GM19467 (cell line): ENCODE data around the gene FOXN3.

Experiments used
- ATAC-seq: cut with Tn5 transposase; IDR thresholded peaks from one replicate; pipeline ENCODE4 v1.9.1; 2021; ENCODE audit warnings: mild to moderate bottlenecking, moderate library complexity; ENCODE audit not compliant: unreplicated experiment

Gene FOXN3, protein sequence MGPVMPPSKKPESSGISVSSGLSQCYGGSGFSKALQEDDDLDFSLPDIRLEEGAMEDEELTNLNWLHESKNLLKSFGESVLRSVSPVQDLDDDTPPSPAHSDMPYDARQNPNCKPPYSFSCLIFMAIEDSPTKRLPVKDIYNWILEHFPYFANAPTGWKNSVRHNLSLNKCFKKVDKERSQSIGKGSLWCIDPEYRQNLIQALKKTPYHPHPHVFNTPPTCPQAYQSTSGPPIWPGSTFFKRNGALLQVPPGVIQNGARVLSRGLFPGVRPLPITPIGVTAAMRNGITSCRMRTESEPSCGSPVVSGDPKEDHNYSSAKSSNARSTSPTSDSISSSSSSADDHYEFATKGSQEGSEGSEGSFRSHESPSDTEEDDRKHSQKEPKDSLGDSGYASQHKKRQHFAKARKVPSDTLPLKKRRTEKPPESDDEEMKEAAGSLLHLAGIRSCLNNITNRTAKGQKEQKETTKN

DNA sequence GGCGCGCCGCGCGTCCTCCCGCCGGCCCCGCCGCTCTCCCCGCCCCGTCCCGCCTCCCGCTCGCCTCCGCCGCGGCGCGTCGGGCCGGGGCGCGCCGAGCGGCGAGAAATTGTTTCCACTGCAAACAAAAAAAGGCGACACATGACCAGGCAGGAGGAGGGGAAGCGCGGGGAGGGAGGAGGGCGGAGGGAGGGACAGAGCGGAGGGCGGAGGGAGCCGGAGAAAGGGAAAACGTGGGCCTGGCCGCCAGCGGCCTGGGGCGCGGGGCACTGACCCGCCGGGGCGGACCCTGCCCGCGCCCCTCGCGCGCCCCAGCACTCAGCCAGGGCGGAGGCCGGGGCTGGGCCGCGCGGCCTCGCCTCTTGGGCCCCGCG lies at the start of gene FOXN3:
Gene FOXN3 (minus strand): TSS at position 143 of the 374 bp plus-strand sequence. CDS start 4,757 bp downstream, outside the sequence.
- peak; percentile 47 for ATAC-seq

DNA sequence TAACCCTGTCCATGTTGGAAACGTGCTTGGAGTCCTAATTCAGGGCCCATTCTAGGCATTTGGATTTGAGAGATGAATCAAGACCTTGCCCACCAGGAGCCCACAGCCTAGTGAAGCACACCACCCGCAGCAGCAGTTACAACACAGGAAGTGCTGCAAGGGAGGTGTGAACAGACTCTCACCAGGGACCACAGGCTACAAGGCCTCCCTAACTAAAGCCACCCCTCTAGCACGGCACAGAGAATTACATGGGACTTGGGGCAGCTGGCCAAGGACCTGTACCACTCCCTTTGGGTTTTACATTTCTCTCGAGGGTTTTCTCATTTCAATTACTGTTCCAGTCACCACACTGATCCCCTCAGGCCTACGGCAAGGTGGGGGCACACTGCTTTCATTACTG lies 49.5 kb upstream of the FOXN3 start:
- ATAC-seq: peak; percentile 74

DNA sequence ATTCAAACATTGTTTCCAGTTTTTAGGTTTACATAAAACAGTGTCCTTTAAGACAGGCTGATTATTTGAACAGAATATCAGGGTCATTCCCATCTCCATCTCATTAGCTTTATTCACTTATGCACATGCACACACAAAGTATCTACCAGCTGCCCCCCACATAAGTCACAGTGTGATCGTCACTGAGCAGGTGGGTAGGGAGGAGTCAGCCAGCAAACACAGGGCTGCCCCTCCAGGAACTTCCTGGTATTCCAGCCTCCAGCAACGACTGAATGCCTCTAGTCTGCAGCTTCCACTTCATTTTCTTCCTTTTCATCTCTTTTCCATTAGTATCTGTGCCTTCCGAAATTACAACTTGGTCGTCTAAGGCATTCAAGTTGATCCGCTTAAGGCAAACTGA lies 48.8 kb upstream of the FOXN3 start:
- no peak for ATAC-seq

DNA sequence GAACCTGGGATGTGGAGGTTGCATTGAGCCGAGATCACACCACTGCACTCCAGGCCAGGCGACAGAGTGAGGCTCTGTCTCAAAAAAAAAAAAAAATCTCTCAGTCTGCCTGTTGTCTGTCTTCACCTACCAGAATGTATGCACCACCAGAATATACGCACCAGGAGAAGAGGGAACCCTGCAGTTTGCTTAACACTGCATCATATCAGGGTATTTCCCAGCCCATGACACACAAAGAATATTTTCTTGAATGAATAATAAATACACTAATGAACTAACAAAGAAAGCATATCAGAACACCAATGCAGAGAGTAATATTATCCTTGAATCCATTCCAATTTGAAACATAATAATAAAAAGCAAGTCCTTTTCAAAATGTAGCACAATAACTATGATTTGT lies 44.2 kb upstream of the FOXN3 start:
- ATAC-seq: no peak

DNA sequence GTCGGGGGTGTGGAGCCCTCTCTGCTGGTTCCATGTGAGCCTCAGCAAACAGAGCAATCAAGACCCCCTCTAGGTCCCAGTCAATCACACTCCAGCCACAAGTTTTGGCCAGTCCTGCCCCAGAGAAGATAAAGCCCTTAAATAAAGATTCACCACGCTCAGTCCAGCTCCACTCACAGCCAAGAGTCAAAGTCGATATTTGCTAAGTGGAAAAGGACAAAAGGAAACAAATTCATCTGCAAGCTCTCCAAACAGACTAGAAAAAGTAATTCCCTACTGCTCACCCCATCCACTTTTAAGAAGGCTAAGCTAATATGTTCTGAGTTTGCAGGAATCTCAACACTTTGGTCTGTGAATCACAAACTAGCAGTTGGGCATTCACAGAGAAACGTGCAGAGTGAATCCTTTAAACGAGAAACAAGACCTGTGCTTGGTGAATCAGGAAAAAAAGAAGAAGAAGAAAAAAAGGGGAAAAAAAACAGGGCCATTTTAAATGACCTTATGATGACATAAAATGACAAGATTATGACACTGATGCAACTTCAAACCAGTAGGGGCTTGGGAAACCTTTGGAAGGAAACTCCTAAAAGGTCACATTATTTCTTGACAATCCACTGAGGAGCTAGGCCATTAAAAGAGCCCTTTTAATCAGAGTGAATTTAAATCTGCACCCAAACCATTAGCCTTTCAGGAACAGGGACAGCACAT lies 41.8 kb upstream of the FOXN3 start:
- no peak for ATAC-seq

DNA sequence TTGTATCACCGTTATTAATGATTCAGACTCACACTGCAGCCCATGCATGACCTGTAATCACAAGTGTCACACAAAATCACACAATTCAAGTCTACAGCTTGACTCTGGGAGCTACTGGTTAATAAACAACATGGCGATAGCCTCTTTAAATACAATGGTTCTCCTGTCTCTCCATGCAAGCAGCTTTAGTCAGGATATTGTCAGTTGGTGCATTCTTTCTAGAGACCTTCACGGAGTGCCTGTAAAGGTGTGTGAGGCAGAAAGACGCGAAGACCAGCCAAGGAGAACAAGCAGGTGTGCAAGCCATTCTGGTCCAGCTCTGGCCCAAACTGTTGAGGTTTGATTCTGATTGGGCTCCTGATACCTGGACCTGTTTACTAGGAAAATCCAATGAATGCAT lies 40.0 kb upstream of the FOXN3 start:
- ATAC-seq: no peak

DNA sequence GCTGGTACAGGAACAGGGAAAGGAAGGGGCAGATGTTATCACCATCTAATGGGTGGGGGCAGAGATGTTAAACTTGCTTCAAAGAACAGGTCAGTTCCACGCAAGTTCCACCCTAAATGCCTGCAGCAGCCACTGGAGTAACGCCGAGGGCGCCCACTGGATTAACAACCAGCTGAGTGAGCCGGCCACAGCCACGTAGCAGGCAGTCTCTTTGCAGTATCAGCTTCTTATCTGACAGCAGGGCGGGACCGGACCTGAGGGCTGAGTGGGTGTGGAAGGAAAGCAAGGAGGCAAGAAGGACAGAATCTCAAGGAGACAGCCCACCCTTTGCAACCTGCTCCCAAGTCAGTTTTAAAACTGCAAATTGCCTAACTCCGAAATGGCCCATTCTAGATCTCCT lies 38.4 kb upstream of the FOXN3 start:
- ATAC-seq: no peak

DNA sequence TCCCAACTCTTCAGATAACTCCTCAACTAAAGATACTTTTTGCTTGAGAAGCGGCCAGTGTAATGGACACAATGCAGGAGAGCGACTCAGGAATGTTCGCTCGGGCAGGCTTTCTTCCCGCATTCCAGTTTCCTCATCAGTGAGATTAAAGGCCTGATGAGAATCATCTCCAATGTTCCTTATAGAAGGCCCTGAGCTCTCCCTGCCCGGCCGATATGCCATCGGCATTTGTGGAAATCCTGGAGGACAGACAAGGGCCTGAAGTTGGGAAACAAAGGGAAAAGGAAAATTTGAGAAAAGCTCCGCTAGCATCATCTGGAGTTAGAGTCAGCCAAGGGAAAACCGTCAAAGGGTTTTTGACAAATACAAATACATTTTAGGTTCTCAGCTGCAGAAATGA lies 38.0 kb upstream of the FOXN3 start:
- no peak for ATAC-seq

DNA sequence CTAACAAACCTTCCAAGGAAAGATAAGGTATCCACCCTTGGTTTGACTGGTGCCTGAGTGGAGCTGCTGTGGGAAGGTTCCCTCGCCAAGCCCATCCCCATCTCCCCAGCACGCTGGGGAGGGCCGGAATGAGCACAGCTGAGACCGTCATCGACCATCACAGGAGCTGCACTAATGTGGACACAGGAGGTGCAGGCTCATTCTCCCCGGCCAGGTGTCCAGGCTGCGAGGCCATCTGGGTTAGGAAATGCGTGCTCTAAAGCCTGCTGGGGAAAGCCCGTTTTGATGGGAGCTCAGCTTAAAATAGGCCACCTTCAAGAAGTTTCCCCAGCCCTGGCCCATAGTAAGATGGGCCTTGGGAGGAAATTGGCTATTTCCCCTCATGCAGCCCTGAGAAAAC lies 35.2 kb upstream of the FOXN3 start:
- no peak for ATAC-seq

DNA sequence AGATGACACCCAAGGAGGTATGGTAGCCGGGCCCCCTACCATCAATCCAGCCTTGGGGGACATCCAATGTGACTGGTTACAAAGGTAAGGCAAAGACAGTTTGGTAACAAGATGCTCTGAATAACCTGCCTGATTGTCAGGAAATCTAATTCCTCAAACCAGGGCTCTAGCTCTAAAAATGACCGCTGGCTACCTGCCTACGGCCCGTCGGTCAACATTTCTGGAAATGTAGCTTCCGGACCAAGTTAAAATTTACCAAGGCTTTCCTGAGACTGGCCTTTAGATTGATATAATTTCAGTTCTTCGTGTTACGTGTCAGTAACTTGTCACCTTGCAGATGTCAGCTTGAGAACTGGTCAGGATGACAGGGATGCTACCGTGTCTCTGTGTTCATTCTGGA lies 34.2 kb upstream of the FOXN3 start:
- no peak for ATAC-seq

DNA sequence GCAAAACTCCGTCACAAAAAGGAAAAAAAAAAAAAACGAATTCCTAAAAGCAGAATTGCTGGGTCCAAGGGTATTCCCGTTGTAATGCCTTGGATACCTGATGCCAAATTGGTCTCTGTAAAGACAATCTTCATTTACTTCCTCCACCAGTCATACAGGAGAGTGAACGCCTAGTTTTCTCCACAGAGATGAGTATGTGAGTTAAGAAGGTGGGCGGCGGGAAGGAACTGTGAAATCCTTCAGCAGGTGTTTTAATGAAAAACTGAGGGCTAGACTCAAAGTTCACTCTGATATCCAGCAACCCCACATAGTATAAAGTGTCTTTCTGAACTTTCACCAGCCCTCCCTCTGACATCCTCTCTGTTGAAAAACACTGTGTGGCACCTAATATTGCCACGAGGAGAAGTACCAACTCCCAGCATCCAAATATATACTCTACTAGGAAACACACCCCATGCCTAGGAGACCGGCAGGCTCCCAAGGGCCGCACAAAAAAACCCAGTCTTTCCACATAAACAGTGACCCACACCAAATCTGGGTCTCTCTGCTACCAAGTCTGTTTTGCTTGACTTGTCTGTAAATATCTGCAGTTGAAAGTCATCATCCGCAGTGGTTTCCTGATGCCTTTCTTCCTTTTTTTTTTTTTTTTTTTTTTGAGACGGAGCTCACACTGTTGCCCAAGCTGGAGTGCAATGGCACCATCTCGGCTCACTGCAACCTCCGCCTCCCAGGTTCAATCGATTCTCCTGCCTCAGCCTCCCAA lies 30.3 kb upstream of the FOXN3 start:
- no peak for ATAC-seq

DNA sequence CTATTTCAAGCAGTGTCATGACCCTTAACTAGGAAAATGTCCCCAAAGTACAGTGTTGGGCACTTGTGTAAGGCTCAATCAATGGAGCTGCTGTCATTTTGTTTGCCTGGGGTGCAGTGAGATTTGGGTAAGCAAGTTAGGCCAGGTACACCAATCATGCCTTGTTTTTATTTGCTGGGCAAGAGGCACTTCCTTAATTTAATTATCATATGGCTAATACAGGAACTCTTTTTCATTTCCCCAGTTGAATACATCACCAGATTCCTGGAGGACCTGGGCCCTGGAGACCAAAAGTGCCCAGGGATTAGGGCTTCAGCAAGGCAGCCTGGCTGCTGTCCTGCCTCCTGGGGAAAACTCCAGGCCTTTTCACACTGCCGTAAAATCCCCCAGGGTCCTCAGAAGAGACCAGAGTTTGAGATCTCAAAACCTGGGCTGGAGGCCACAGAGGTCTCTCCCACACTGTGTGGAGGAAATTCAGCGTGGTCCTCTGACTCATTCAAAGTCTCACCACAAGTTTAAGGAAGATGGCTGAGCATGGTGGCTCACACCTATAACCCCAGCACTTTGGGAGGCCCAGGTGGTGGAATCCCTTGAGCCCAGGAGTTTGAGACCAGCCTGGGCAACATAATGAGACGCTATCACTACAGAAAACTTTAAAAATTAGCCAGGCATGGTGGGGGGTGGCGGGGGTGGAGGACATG lies 28.4 kb upstream of the FOXN3 start:
- ATAC-seq: peak; percentile 49

DNA sequence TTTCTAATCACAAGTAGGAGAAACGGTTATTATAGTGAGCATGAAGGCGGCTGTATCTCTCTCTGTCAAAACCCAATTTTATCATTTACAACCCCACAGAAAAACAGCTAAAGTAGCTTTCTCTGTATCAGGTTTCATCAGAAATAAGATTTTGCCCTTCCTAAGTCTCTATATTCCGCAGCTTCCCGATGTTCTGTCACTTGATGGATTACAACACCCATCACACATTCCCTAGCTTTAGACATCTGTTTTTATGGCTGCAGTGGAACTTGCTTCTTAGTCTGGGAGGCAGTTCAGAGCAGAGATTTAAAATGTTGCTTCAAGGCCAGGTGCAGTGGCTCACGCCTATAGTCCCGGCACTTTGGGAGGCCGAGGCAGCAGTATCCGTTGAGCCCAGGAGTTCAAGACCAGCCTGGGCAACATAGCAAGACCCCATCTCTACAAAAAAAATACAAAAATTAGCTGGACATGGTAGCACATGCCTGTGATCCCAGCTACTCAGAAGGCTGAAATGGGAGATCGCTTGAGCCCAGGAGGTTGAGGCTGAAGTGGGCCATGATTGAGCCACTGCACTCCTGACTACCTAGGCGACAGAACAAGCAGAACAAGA lies 27.6 kb upstream of the FOXN3 start:
- no peak for ATAC-seq

DNA sequence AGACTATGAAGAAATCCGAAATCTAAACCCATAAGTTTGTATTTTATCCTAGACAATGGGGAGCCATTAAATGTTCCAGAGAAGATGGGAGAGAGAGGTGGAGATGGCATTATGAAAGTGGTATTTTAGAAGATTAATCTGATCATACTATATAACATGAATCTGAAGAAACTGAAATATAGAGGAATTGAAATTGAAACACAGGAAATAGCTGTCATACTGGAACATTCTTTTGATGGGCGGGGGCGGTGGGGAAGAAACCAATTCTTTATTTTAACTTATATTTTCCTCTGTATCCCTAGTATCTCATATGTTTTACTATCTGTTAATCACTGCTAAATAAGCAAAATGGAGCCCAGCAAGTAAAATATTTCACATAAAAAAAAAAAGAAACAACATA lies 27.0 kb upstream of the FOXN3 start:
- no peak for ATAC-seq

DNA sequence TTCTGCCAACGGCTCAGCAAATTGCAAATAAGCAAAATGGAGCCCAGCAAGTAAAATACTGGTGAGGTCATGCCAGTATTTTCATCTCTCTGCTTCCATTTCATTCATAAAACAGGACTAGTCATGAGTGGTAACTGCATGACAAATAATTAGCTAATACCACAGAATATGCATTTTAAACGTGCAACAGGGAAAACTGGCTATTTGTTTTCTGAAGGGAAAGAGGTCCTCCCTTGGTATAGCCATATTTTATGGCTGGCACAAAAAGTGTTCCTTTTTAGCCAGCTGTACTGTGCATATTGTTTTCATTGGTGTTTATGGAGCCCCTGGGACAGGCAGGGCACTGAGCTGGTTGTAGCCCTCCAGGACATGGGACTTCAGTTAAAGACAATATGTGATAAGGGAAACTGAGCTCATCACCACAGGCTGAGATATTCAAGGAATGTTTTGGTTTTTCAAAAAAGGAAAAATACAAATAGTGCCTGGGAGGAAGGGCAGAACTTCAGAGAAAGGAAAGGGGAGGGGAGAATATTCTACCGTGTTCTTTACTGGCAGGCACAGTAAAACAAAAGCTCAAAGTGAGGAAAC lies 26.1 kb upstream of the FOXN3 start:
- ATAC-seq: no peak

DNA sequence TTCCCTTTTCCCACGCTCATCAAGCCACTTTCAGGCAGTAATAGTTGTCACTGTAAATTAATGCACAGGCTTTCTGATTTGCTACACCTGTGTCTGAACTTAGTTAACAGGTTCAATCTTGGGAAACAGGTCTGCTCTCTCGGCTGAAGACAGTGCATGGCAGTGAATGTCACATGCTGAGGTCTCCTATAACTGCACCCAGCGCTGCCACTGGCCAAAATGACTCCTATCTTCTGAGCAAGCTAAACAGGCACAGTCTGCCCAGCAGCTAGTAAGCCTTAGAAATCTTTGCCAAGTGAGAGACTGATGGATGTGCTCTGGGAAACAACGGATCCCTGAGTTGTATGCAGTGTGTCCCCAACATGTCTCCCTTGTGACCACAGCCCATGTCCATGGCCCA lies 25.2 kb upstream of the FOXN3 start:
- ATAC-seq: no peak

DNA sequence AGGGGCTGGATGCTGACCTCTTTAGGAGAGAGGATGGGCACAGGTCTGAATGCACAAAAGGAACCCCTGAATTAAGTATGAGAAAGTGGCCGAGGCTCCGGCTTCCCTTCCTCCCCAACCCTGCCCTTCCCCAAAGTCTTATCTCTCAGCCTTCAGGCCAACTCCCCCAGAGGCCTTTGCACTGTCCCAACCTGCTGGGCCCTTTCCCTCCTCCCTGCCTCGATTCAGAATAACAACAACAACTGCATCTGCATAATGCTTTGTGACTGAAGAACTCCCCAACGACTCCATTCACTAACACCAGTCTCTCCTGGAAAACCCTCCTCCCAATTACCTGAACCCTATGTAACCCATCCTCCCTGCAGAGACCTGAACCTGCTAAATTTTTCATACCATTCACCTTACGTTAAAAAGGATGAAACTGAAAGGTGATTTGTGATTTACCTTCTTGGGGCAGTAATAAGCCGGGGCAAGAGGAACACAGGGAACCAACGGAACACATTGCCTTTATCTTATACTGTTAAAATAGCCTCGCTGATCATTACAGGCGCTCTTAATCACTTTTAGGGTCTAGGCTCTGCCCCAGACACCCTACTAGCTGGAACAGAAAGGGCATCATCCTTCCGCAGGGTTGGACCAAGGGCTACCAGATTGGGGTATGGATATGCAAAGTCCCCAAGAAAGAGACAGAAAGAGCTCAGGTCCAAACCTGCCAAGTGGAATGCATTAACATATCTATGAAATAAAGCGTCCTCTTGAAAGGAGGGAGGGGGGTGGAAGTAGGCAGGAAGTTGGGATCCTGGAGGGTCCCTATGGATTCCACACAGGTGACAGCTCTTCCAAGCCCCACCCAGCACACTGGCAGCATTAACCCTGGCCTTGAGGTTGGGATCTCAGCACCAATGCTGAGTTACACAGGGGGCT lies 24.2 kb upstream of the FOXN3 start:
- ATAC-seq: no peak

DNA sequence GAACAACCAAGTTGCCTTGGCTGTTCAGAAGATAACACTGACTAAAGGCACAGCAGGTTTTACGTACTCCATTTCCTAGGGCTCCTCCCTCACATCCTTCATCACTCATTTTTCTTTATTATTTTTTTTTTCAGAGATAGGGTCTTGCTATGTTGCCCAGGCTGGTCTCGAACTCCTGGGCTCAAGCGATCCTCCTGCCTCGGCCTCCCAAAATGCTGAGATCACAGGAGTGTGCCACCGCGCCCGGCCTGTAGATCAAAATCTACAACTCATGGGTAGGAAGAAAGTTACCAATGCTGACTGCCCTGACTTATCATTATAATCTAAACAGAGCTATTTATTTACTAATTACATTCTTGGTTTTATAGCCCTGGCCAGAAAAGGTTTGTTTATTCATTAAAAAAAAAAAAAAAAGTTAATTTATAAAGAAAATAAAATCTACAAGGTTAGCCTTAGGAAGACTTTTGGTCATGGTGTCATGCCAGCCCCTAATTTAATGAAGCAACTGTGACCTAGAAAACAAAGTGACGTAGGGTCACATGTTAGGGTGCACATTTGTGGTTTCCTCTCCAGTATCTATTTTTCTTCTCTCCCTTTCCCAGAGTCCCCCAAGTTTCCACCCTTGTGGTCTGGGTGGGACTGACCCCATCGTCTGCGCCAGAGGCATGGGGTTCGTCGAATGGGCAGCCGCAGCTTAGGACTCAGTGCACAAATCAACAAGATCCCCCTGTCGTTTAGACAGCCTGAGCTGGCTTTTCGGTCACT lies 19.0 kb upstream of the FOXN3 start:
- no peak for ATAC-seq
